Measurements from ENCODE around the gene SH3GL2. TPM values are rescaled to one million over a fixed set of nuclear protein-coding genes. Genes with fewer than 3 reads are reported as not detected.

The SH3GL2 gene
- total RNA-seq, 1 experiment from 2014 or later: not detected

DNA sequence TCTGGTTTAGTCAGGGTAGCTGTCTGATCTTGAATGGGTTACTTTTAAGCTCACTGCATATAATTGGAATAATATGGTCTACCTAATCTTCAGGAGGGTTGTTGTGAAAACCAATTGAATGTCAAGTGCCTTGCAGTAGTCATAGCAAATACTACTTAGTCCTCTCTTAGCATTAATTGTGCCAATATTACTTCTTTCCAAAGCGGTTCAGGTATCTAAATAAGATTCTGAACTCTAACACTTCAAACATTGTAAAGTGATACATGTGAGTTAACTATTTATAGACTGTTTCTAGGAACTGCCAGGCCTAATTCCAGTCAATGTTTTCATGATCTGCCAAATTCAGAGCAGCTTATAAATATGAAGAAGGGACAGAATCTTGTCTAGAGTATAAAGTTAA lies 140.2 kb downstream of the SH3GL2 start:
- no peaks in the 10 kb centered on the region for H3K36me3 Mint-ChIP-seq (ENCODE audit: insufficient read depth, unreplicated experiment)
- BruUV-seq (replicated peaks): no TSS peak
- intact Hi-C loops (cut with micrococcal nuclease): no loop called here

GRCh38 chr9:17721954-17722353 lies 143.1 kb downstream of the SH3GL2 start:
- no TSS peak for BruUV-seq (replicated peaks)
- Mint-ChIP-seq H3K4me1 (ENCODE audit: insufficient read depth, unreplicated experiment) (no peaks in the 10 kb centered on the region), H3K9me3 (ENCODE audit: unreplicated experiment) (peaks cover 12% of the 10 kb centered on the region), H3K4me3 (ENCODE audit: unreplicated experiment) (no peak overlapping the region), H3K36me3 (ENCODE audit: insufficient read depth, unreplicated experiment) (no peaks in the 10 kb centered on the region), H3K27ac (ENCODE audit: low read depth, unreplicated experiment) (no peak overlapping the region), H3K27me3 (ENCODE audit: insufficient read depth, unreplicated experiment) (no peaks in the 10 kb centered on the region)
- intact Hi-C loops (cut with micrococcal nuclease): no loop called here
- no peak for DNase-seq (ENCODE audit: unreplicated experiment)
- CTCF ChIA-PET: no interaction called here
- POLR2A ChIA-PET: no interaction called here
- no peak for TF ChIP-seq CTCF (IDR thresholded peaks at IDR 0.05; ENCODE audit: unreplicated experiment)

More for the DNA sequence above, 140.2 kb downstream of the SH3GL2 start:
- DNase-seq (ENCODE audit: unreplicated experiment): no peak
- H3K4me1 Mint-ChIP-seq (ENCODE audit: insufficient read depth, unreplicated experiment): no peaks in the 10 kb centered on the region
- H3K4me3 Mint-ChIP-seq (ENCODE audit: unreplicated experiment): no peak overlapping the region
- TF ChIP-seq CTCF (IDR thresholded peaks at IDR 0.05; ENCODE audit: unreplicated experiment): no peak
- H3K9me3 Mint-ChIP-seq (ENCODE audit: unreplicated experiment): peaks cover 9% of the 10 kb centered on the region
- CTCF ChIA-PET: interaction anchor here (0.6 to 1.2 kb wide), 2 partner anchors 9 to 54 kb away, joined by 3 read pairs; no protein-coding TSS in a partner anchor
- POLR2A ChIA-PET: no interaction called here
- H3K27ac Mint-ChIP-seq (ENCODE audit: low read depth, unreplicated experiment): no peak overlapping the region
- peaks cover 9% of the 10 kb centered on the region for H3K27me3 Mint-ChIP-seq (ENCODE audit: insufficient read depth, unreplicated experiment)

DNA sequence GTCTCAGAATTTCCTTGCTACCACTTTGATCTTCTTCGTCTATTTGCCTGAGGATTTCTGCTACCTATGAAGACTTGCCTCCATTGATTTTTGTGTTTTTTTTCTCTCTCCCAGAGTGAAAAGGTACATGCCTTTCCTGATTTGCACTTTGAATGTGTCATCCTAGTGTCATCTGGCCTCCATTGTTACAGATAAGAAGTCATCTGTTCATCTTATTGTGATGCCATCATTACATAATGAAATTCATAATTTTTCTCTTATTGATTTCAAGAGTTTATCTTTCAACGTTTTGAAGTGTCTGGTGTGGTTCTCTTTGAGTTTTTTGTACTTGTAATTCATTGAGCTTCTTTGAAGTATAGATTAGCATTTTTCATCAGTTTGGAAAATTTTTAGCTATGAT lies 144.8 kb downstream of the SH3GL2 start:
- no peaks in the 10 kb centered on the region for H3K27me3 Mint-ChIP-seq (ENCODE audit: insufficient read depth, unreplicated experiment)
- CTCF ChIA-PET: no interaction called here
- no TSS peak for BruUV-seq (replicated peaks)
- H3K4me3 Mint-ChIP-seq (ENCODE audit: unreplicated experiment): no peak overlapping the region
- H3K27ac Mint-ChIP-seq (ENCODE audit: low read depth, unreplicated experiment): no peak overlapping the region
- H3K4me1 Mint-ChIP-seq (ENCODE audit: insufficient read depth, unreplicated experiment): no peaks in the 10 kb centered on the region
- H3K36me3 Mint-ChIP-seq (ENCODE audit: insufficient read depth, unreplicated experiment): no peaks in the 10 kb centered on the region
- POLR2A ChIA-PET: interaction anchor here (0.8 kb wide), 1 partner anchor 34 kb away, joined by 4 read pairs; no protein-coding TSS in a partner anchor
- DNase-seq (ENCODE audit: unreplicated experiment): no peak
- peaks cover 20% of the 10 kb centered on the region for H3K9me3 Mint-ChIP-seq (ENCODE audit: unreplicated experiment)
- intact Hi-C loops (cut with micrococcal nuclease): no loop called here
- no peak for TF ChIP-seq CTCF (IDR thresholded peaks at IDR 0.05; ENCODE audit: unreplicated experiment)

DNA sequence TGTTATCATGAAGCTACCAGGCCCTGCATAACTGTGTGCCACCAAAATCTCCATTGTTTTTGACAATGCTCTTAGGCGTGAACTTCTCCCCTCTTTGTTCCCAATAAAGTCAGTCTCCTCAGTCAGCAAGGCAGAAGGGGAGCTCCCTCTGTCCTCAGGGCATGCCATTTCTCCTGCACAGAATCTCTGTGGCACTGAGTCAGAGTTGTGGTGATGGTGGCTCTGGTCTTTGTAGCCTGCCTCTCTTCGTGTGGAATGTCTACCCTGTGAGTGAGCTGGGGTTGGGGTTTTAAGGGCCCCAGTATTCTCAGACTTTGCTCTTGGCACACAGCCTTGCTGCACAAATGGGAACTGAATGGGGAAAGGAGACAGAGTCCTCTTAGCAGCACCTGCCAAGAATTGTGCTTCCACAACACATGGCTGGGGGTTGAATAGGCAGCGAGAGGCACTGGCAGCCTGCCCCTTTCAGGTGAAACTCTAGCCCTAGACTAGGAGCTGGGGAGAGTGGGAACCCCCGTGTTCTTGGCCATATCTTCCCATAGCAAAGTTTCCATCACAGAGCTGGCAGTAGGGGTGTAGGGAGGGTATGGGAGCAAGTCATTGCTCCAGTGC lies 146.6 kb downstream of the SH3GL2 start:
- POLR2A ChIA-PET: no interaction called here
- intact Hi-C loops (cut with micrococcal nuclease): no loop called here
- no peaks in the 10 kb centered on the region for H3K27me3 Mint-ChIP-seq (ENCODE audit: insufficient read depth, unreplicated experiment)
- TF ChIP-seq CTCF (IDR thresholded peaks at IDR 0.05; ENCODE audit: unreplicated experiment): no peak
- no TSS peak for BruUV-seq (replicated peaks)
- CTCF ChIA-PET: interaction anchor here (0.6 kb wide), 1 partner anchor 24 kb away, joined by 3 read pairs; no protein-coding TSS in a partner anchor
- peaks cover 20% of the 10 kb centered on the region for H3K9me3 Mint-ChIP-seq (ENCODE audit: unreplicated experiment)
- no peaks in the 10 kb centered on the region for H3K36me3 Mint-ChIP-seq (ENCODE audit: insufficient read depth, unreplicated experiment)
- no peak overlapping the region for H3K27ac Mint-ChIP-seq (ENCODE audit: low read depth, unreplicated experiment)
- no peaks in the 10 kb centered on the region for H3K4me1 Mint-ChIP-seq (ENCODE audit: insufficient read depth, unreplicated experiment)
- no peak overlapping the region for H3K4me3 Mint-ChIP-seq (ENCODE audit: unreplicated experiment)
- no peak for DNase-seq (ENCODE audit: unreplicated experiment)
